ENCODE data around the gene TBC1D1. TPM values are rescaled to one million over a fixed set of nuclear protein-coding genes. Genes with fewer than 3 reads are reported as not detected.

The TBC1D1 gene
- total and polyA plus RNA-seq, 2 donors (not counting 3 experiments of a cell fraction or from before 2014, with no cell fraction given) = 63.5 to 116 TPM

DNA sequence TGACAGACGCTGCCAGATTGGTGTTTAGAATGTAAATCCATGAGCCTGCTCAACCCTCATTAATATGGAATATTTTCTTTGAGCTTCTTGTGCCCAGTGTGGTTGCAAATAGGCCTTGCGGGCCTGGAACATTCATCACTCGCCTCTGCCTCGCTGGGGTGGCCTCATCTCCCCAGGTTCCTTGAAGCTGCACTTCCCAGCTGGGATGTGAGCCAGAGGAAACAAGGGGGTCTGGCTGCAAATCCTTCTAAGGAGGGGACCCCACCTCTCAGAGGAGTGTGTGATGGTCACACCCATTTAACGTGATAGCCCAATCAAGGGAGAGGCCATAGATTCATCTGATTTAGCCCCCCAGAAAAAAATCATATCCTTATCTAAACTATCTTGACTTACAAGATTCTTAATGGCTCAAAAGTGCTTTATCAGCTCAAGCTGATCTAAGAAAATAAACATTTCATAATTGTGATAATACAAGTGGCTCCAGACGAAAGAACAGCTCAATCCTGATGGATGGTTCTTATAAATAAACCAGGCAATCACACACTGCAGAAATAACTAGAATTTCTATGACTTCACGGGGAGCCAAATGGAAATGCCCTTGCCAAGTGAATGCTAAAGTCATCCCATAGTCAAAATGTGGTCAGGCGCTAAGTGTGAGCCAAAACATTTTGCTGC is 259.2 kb downstream of the TBC1D1 start:
- H3K27me3 ChIP-seq (ENCODE audit: control insufficient read depth in 2 of 2, insufficient read depth in 2 of 2, low read length in 2 of 2) = peaks cover 0 to 7% of the 10 kb centered on the region in 2 experiments
- H3K36me3 ChIP-seq (ENCODE audit: control insufficient read depth in 2 of 2, extremely low read depth in 1 of 2, insufficient read depth in 2 of 2, low read length in 2 of 2) = no peaks in the 10 kb centered on the region
- H3K27ac ChIP-seq (ENCODE audit: insufficient read depth, low read depth, low read length) = no peak overlapping the region
- TF ChIP-seq POLR2A (IDR thresholded peaks at IDR 0.05; ENCODE audit: low read depth, low read length) (no peak), JUN (IDR thresholded peaks at IDR 0.05; ENCODE audit: borderline replicate concordance, insufficient read depth, insufficient read length, low read depth) (no peak), MYC (IDR thresholded peaks at IDR 0.05; ENCODE audit: low read depth, low read length) (no peak), POLR2AphosphoS5 (IDR thresholded peaks at IDR 0.05; ENCODE audit: insufficient read depth, low read depth, low read length) (no peak), EZH2 (IDR thresholded peaks at IDR 0.05; ENCODE audit: borderline replicate concordance, low read depth, low read length, severe bottlenecking) (no peak), GATA2 (IDR thresholded peaks at IDR 0.05; ENCODE audit: insufficient read depth, insufficient read length, low read depth, low read length) (no peak), FOS (IDR thresholded peaks at IDR 0.05; ENCODE audit: borderline replicate concordance, insufficient read depth, low read length) (no peak)
- TF ChIP-seq, protein P1, sequence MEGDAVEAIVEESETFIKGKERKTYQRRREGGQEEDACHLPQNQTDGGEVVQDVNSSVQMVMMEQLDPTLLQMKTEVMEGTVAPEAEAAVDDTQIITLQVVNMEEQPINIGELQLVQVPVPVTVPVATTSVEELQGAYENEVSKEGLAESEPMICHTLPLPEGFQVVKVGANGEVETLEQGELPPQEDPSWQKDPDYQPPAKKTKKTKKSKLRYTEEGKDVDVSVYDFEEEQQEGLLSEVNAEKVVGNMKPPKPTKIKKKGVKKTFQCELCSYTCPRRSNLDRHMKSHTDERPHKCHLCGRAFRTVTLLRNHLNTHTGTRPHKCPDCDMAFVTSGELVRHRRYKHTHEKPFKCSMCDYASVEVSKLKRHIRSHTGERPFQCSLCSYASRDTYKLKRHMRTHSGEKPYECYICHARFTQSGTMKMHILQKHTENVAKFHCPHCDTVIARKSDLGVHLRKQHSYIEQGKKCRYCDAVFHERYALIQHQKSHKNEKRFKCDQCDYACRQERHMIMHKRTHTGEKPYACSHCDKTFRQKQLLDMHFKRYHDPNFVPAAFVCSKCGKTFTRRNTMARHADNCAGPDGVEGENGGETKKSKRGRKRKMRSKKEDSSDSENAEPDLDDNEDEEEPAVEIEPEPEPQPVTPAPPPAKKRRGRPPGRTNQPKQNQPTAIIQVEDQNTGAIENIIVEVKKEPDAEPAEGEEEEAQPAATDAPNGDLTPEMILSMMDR (IDR thresholded peaks at IDR 0.05; ENCODE audit: extremely low read depth in 1 of 2, insufficient read depth in 1 of 2, low read depth in 1 of 2, low read length in 2 of 2) = no peak
- TF ChIP-seq, protein P2, sequence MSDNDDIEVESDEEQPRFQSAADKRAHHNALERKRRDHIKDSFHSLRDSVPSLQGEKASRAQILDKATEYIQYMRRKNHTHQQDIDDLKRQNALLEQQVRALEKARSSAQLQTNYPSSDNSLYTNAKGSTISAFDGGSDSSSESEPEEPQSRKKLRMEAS (IDR thresholded peaks at IDR 0.05; ENCODE audit: insufficient read depth, insufficient read length) = no peak
- CTCF ChIA-PET = interaction anchor here (1.0 kb wide), 1 partner anchor 12 kb away, joined by 3 read pairs; no protein-coding TSS in a partner anchor
- no peak overlapping the region for H3K4me3 ChIP-seq (replicated peaks in 1 of 3; ENCODE audit: insufficient read depth in 1 of 3, low read depth in 1 of 3, low read length in 3 of 3)
- H3K79me2 ChIP-seq (ENCODE audit: control insufficient read depth, insufficient read depth, low read length) = no peaks in the 10 kb centered on the region
- no TSS peak for BruUV-seq (replicated peaks)
- H3K4me2 ChIP-seq (ENCODE audit: insufficient read depth, low read length) = no peak overlapping the region
- POLR2A ChIA-PET = no interaction called here
- dilution Hi-C loops (cut with MboI; ENCODE audit: extremely low pct_ligation_motif_present, low sequenced_read_pairs) (loop anchor here (25.0 kb wide), 1 partner anchor 512 kb away; the partner anchor contains the start of gene KLF3), intact Hi-C loops (cut with micrococcal nuclease) (no loop called here)
- H3K9me3 ChIP-seq (replicated peaks; ENCODE audit: control insufficient read depth, insufficient read depth, low read length) = no peaks in the 10 kb centered on the region
- FAIRE-seq (no peak), DNase-seq (ENCODE audit: low read depth, low spot score) (no peak)
- no peaks in the 10 kb centered on the region for H3K9me1 ChIP-seq (replicated peaks; ENCODE audit: control insufficient read depth, extremely low read depth, insufficient read depth, low read length)
- no peaks in the 10 kb centered on the region for H3K4me1 ChIP-seq (ENCODE audit: control insufficient read depth, extremely low read depth, insufficient read depth, low read length)
- H3K9ac ChIP-seq (replicated peaks; ENCODE audit: extremely low read depth, insufficient read depth, low read length) = no peak overlapping the region
- H2AFZ ChIP-seq (ENCODE audit: low read depth, low read length) = no peak overlapping the region
- H4K20me1 ChIP-seq (replicated peaks; ENCODE audit: control insufficient read depth, extremely low read depth, insufficient read depth, low read length) = no peaks in the 10 kb centered on the region

Data from endothelial cell of umbilical vein (primary cell).